Esophagus muscularis mucosa (tissue), 3 donors: ENCODE results near the gene POTEH.
"Not testable (repeated sequence)": the region's sequence is repeated elsewhere in the genome, so short reads cannot be mapped to it uniquely, and the experiment has no call there.

Experiments used
- POLR2A ChIP-seq: fragments of 450-650 bp; IDR thresholded peaks from one replicate; pipeline ENCODE4 v1.6.1; 2017; ENCODE audit warnings: antibody characterized with exemption, moderate library complexity, mild to moderate bottlenecking, low read depth
- POLR2AphosphoS5 ChIP-seq, 2 donors: sonication (generic); formaldehyde crosslinking; IDR thresholded peaks; one replicate each; pipeline ENCODE4 v1.6.1; 2017; ENCODE audit warnings: antibody characterized with exemption in 2 of 2
- TF ChIP-seq, protein P1 (sequence below), 3 experiments: fragments of 200-600 bp in 2 of 3; fragments of 450-650 bp in 1 of 3; sonication (generic) in 2 of 3; IDR thresholded peaks; one replicate each; pipeline ENCODE4 v1.5.1; 2017 to 2019; ENCODE audit warnings: antibody characterized with exemption in 3 of 3, mild to moderate bottlenecking in 2 of 3, moderate library complexity in 1 of 3

- TF ChIP-seq POLR2A; POLR2AphosphoS5 (IDR thresholded peaks at IDR 0.05): not testable (repeated sequence)
- TF ChIP-seq, protein P1, sequence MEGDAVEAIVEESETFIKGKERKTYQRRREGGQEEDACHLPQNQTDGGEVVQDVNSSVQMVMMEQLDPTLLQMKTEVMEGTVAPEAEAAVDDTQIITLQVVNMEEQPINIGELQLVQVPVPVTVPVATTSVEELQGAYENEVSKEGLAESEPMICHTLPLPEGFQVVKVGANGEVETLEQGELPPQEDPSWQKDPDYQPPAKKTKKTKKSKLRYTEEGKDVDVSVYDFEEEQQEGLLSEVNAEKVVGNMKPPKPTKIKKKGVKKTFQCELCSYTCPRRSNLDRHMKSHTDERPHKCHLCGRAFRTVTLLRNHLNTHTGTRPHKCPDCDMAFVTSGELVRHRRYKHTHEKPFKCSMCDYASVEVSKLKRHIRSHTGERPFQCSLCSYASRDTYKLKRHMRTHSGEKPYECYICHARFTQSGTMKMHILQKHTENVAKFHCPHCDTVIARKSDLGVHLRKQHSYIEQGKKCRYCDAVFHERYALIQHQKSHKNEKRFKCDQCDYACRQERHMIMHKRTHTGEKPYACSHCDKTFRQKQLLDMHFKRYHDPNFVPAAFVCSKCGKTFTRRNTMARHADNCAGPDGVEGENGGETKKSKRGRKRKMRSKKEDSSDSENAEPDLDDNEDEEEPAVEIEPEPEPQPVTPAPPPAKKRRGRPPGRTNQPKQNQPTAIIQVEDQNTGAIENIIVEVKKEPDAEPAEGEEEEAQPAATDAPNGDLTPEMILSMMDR (IDR thresholded peaks at IDR 0.05) = not testable (repeated sequence)
These were observed 24.3 kb upstream of the POTEH start for GRCh38 chr22:15665478-15665877.
